Caco-2 (cell line): ENCODE data around the gene GGA1. TPM values are rescaled to one million over a fixed set of nuclear protein-coding genes. Genes with fewer than 3 reads are reported as not detected.
"Not testable (repeated sequence)": the region's sequence is repeated elsewhere in the genome, so short reads cannot be mapped to it uniquely, and the experiment has no call there.

Source experiments
- BruUV-seq: library from RNA; stranded (reverse); fragments of 400-500 nt; replicated peaks from 2 replicates; lab custom pipeline; 2021; lab: Mats Ljungman, UMichigan
- CTCF ChIA-PET: fragments of 300-600 bp; sonication (Branson Sonifier 250); formaldehyde crosslinking; loops from one replicate; lab custom pipeline; 2022; ENCODE audit warnings: antibody characterized with exemption; lab: Charles Lee
- POLR2A ChIA-PET: fragments of 300-600 bp; sonication (Branson Sonifier 250); formaldehyde crosslinking; loops from one replicate; lab custom pipeline; 2022; ENCODE audit warnings: antibody characterized with exemption; lab: Charles Lee
- DNase-seq, 2 experiments: peaks; one replicate each; pipeline versions ENCODE4 v3.0.0 to v3.0.0-alpha.2; 2020 to 2022
- H3K27me3 ChIP-seq: replicated peaks from 2 replicates; pipeline ENCODE4 v1.6.0; 2011; ENCODE audit warnings: low read length; ENCODE audit not compliant: control insufficient read depth, insufficient read depth
- H3K36me3 ChIP-seq: 2 replicates; pipeline ENCODE4 v1.5.1; 2011; ENCODE audit warnings: low read length; ENCODE audit not compliant: control insufficient read depth, insufficient read depth
- H3K4me1 ChIP-seq: fragments of 250-450 bp; sonication (Bioruptor Pico); 2 replicates; pipeline ENCODE4 v1.5.1; 2020; ENCODE audit warnings: mild to moderate bottlenecking
- H3K4me3 ChIP-seq: 2 replicates; pipeline ENCODE4 v1.5.1; 2011; ENCODE audit warnings: low read depth, mild to moderate bottlenecking, control low read depth, low read length
- H3K9me3 ChIP-seq: fragments of 250-450 bp; sonication (Bioruptor Pico); 2 replicates; pipeline ENCODE4 v1.5.1; 2020; ENCODE audit warnings: mild to moderate bottlenecking, moderate library complexity
- H3K27ac Mint-ChIP-seq: one replicate; pipeline ENCODE4 v1.8.0; 2022; ENCODE audit warnings: mixed read lengths; ENCODE audit not compliant: unreplicated experiment
- H3K27me3 Mint-ChIP-seq: one replicate; pipeline ENCODE4 v1.8.0; 2022; ENCODE audit warnings: mixed read lengths; ENCODE audit not compliant: insufficient read depth, unreplicated experiment
- H3K36me3 Mint-ChIP-seq: one replicate; pipeline ENCODE4 v1.8.0; 2022; ENCODE audit warnings: mild to moderate bottlenecking, mixed read lengths; ENCODE audit not compliant: insufficient read depth, unreplicated experiment
- H3K4me1 Mint-ChIP-seq: one replicate; pipeline ENCODE4 v1.8.0; 2022; ENCODE audit warnings: low read depth, mixed read lengths; ENCODE audit not compliant: unreplicated experiment
- H3K4me3 Mint-ChIP-seq: one replicate; pipeline ENCODE4 v1.8.0; 2022; ENCODE audit warnings: mild to moderate bottlenecking, moderate library complexity, mixed read lengths; ENCODE audit not compliant: unreplicated experiment
- H3K9me3 Mint-ChIP-seq: one replicate; pipeline ENCODE4 v1.8.0; 2022; ENCODE audit warnings: mixed read lengths; ENCODE audit not compliant: unreplicated experiment
- intact Hi-C: fragments of 100-400 bp; cut with micrococcal nuclease; formaldehyde crosslinking; loops from one replicate; pipeline ENCODE4 v1.10.0; 2022; ENCODE audit not compliant: unreplicated experiment
- total RNA-seq: library from RNA; stranded (reverse); gene quantifications from 2 replicates; pipeline ENCODE4 v1.2.3, GENCODE V29; 2022
- TF ChIP-seq, protein P1 (sequence below), 2 experiments: fragments of 200-600 bp in 1 of 2; IDR thresholded peaks; 1 replicate in 1 of 2; 2 replicates in 1 of 2; pipeline versions ENCODE4 v1.5.1 to v1.8.0; 2011 to 2022; ENCODE audit warnings: antibody characterized with exemption in 1 of 2, control low read depth in 1 of 2, inconsistent platforms in 1 of 2, low read depth in 1 of 2, low read length in 1 of 2, mild to moderate bottlenecking in 1 of 2, moderate library complexity in 1 of 2; ENCODE audit not compliant: insufficient read depth in 1 of 2, severe bottlenecking in 1 of 2, unreplicated experiment in 1 of 2

GGA1 gene
- total RNA-seq, 1 experiment from 2014 or later, result 65.7 TPM

DNA sequence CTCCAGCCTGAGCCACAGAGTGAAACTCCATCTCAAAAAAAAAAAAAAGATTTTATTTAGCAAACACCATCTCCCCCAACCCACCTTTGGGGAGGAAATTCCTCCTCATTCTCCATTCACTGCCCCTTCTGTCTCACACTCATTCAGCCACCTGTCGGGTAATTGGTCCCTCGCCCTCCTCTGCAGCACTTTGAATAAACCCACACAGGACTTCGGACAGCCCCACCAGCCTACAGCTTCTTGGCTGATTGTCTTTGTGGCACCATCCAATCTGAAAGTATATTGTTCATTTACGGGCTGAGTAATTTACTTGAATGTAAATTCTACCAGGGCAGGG, 7.5 kb upstream of the GGA1 start:
- H3K9me3 ChIP-seq, result no peaks in the 10 kb centered on the region
- intact Hi-C loops, result loop anchor here (10.0 kb wide), 1 partner anchor 84 kb away; the partner anchor contains the start of gene NOL12
- no peaks in the 10 kb centered on the region for H3K27me3 ChIP-seq
- no peaks in the 10 kb centered on the region for H3K36me3 Mint-ChIP-seq
- peaks cover 8% of the 10 kb centered on the region for H3K4me1 ChIP-seq
- POLR2A ChIA-PET, result no interaction called here
- H3K27me3 Mint-ChIP-seq, result no peaks in the 10 kb centered on the region
- no peaks in the 10 kb centered on the region for H3K9me3 Mint-ChIP-seq
- H3K36me3 ChIP-seq, result no peaks in the 10 kb centered on the region
- no peak for DNase-seq
- H3K27ac Mint-ChIP-seq, result peak overlapping the region; percentile 85
- peak overlapping the region; percentile 72 for H3K4me3 Mint-ChIP-seq
- CTCF ChIA-PET, result interaction anchor here (1.2 to 1.7 kb wide), 2 partner anchors 9 to 34 kb away, joined by 5 to 13 read pairs; no protein-coding TSS in a partner anchor
- TSS peak; percentile 39 for BruUV-seq
- H3K4me1 Mint-ChIP-seq, result peaks cover 25% of the 10 kb centered on the region
- peak overlapping the region; percentile 23 for H3K4me3 ChIP-seq
- TF ChIP-seq, protein P1, sequence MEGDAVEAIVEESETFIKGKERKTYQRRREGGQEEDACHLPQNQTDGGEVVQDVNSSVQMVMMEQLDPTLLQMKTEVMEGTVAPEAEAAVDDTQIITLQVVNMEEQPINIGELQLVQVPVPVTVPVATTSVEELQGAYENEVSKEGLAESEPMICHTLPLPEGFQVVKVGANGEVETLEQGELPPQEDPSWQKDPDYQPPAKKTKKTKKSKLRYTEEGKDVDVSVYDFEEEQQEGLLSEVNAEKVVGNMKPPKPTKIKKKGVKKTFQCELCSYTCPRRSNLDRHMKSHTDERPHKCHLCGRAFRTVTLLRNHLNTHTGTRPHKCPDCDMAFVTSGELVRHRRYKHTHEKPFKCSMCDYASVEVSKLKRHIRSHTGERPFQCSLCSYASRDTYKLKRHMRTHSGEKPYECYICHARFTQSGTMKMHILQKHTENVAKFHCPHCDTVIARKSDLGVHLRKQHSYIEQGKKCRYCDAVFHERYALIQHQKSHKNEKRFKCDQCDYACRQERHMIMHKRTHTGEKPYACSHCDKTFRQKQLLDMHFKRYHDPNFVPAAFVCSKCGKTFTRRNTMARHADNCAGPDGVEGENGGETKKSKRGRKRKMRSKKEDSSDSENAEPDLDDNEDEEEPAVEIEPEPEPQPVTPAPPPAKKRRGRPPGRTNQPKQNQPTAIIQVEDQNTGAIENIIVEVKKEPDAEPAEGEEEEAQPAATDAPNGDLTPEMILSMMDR (IDR thresholded peaks at IDR 0.05; ENCODE audit: insufficient read depth in 1 of 2, low read depth in 1 of 2, low read length in 1 of 2, severe bottlenecking in 1 of 2, unreplicated experiment in 1 of 2), result no peak

GRCh38 chr22:37601540-37602442, 6.8 kb upstream of the GGA1 start:
- ChIA-PET POLR2A (interaction anchor here (0.5 kb wide), 1 partner anchor 210 kb away, joined by 3 read pairs; no protein-coding TSS in a partner anchor), CTCF (interaction anchor here (0.6 to 1.7 kb wide), 4 partner anchors 9 to 505 kb away, joined by 3 to 13 read pairs (median 6); partner anchors contain the start of gene LGALS2)
- no peaks in the 10 kb centered on the region for H3K36me3 Mint-ChIP-seq
- TSS peak; percentile 84 for BruUV-seq
- peak; percentile 87 to 91 for DNase-seq
- TF ChIP-seq, protein P1 (IDR thresholded peaks at IDR 0.05; ENCODE audit: insufficient read depth in 1 of 2, low read depth in 1 of 2, low read length in 1 of 2, severe bottlenecking in 1 of 2, unreplicated experiment in 1 of 2), result no peak
- peak overlapping the region; percentile 23 for H3K4me3 ChIP-seq
- H3K4me1 Mint-ChIP-seq, result peaks cover 25% of the 10 kb centered on the region
- H3K27ac Mint-ChIP-seq, result peak overlapping the region; percentile 85
- no peaks in the 10 kb centered on the region for H3K9me3 ChIP-seq
- peak overlapping the region; percentile 72 for H3K4me3 Mint-ChIP-seq
- no peaks in the 10 kb centered on the region for H3K36me3 ChIP-seq
- intact Hi-C loops, result loop anchor here (10.0 kb wide), 1 partner anchor 83 kb away; the partner anchor contains the start of gene NOL12
- H3K4me1 ChIP-seq, result peaks cover 14% of the 10 kb centered on the region
- no peaks in the 10 kb centered on the region for H3K27me3 Mint-ChIP-seq
- H3K9me3 Mint-ChIP-seq, result no peaks in the 10 kb centered on the region
- no peaks in the 10 kb centered on the region for H3K27me3 ChIP-seq

DNA sequence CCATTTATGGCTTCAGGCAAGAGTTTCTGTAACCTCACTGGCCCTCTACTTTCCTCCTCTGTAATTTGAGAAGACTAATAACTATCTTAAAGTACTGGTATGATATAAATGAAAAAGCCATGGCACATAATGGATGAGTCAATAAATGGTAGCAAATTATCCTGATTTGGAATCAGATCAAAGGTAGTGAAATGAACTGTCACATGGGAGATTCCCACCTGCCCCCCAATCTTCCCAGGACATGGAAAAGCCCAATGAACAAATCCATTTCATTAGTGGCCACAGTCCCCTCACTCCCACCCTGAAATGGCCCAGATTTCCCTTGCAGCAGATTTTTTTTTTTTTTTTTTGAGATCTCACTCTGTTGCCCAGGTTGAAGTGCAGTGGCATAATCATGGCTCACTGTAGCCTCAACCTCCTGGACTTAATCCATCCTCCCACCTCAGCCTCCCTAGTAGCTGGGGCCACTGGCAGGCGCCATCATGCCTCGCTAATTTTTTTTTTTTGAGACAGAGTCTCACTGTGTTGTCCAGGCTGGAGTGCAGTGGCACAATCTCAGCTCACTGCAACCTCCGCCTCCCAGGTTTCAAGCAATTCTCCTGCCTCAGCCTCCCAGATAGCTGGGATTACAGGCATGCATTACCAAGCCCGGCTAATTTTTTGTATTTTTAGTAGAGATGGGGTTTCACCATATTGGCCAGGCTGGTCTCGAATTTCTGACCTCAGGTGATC, 5.9 kb upstream of the GGA1 start:
- H3K4me3 ChIP-seq, H3K27me3 Mint-ChIP-seq, BruUV-seq, H3K36me3 ChIP-seq, POLR2A ChIA-PET, H3K27me3 ChIP-seq, H3K9me3 Mint-ChIP-seq, H3K9me3 ChIP-seq, DNase-seq, H3K4me3 Mint-ChIP-seq, H3K36me3 Mint-ChIP-seq: not testable (repeated sequence)
- CTCF ChIA-PET, result interaction anchor here (0.8 to 1.7 kb wide), 3 partner anchors 10 to 36 kb away, joined by 5 to 13 read pairs (median 7); partner anchors contain the start of gene LGALS2
- peaks cover 25% of the 10 kb centered on the region for H3K4me1 Mint-ChIP-seq
- intact Hi-C loops, result loop anchor here (10.0 kb wide), 1 partner anchor 82 kb away; the partner anchor contains the start of gene NOL12
- H3K27ac Mint-ChIP-seq, result peak overlapping the region; percentile 85
- H3K4me1 ChIP-seq, result peaks cover 14% of the 10 kb centered on the region
